A375 (cell line): Measurements from ENCODE around the gene PATL2. TPM values are rescaled to one million over a fixed set of nuclear protein-coding genes. Genes with fewer than 3 reads are reported as not detected.

Source experiments
- small RNA-seq: library from RNA; depleted of rRNA; stranded (forward); fragments of <200 nt; gene quantifications from one replicate; pipeline ENCODE3, GENCODE V24; 2014
- total RNA-seq: library from RNA; depleted of rRNA; stranded (reverse); fragments of >200 nt; shearing (Covaris generic); gene quantifications from 2 replicates; pipeline ENCODE4 v1.2.3, GENCODE V29; 2014; rRNA removed

The PATL2 gene
- total RNA-seq = 0.50 and 1.6 TPM in 2 replicates

DNA sequence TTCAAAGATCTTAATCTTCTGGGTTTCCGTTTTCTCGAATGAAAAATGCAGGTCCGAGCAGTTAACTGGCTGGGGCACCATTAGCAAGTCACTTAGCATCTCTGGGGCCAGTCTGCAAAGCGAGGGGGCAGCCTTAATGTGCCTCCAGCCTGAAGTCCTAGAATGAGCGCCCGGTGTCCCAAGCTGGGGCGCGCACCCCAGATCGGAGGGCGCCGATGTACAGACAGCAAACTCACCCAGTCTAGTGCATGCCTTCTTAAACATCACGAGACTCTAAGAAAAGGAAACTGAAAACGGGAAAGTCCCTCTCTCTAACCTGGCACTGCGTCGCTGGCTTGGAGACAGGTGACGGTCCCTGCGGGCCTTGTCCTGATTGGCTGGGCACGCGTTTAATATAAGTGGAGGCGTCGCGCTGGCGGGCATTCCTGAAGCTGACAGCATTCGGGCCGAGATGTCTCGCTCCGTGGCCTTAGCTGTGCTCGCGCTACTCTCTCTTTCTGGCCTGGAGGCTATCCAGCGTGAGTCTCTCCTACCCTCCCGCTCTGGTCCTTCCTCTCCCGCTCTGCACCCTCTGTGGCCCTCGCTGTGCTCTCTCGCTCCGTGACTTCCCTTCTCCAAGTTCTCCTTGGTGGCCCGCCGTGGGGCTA is at the start of gene PATL2, which contains the start of gene B2M:
Gene PATL2 (minus strand): TSS at position 228 of the 647 bp plus-strand sequence. CDS start 34,833 bp downstream, outside the sequence.
Gene B2M (plus strand): TSS at position 422 of the 647 bp plus-strand sequence. CDS start 30 bp downstream, at position 452.

DNA sequence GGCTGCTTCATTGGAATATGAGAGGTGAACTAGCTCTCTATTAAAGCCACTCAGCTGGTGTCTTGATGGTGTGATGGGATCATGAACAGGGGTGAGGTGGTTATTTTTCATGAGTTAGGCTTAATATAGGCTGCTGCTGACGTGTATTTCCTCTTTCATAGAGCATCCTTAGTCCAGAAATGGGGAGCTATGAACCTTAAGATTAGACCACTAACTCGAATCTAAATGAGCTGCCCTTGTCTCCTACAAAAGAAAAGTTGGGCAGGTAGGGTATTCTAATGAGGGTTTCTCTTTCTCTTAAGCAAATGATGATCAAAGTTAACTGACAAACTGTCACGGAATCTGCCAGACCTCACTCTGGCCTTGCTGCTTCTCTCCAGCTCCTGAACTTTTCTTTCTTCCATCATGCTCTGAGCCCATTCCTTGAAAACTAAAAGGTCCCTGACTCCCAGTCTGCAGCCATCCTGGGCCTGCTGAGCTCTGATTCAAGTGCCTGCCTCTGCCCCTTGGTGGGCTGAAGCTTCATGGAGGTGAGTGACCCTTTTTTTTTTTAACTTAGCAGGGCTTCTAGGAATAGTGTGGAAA is 25.1 kb upstream of the PATL2 start, which contains the start of gene TRIM69:
Gene TRIM69 (plus strand): TSS at position 348 of the 585 bp plus-strand sequence. CDS start 177 bp downstream, at position 525.

DNA sequence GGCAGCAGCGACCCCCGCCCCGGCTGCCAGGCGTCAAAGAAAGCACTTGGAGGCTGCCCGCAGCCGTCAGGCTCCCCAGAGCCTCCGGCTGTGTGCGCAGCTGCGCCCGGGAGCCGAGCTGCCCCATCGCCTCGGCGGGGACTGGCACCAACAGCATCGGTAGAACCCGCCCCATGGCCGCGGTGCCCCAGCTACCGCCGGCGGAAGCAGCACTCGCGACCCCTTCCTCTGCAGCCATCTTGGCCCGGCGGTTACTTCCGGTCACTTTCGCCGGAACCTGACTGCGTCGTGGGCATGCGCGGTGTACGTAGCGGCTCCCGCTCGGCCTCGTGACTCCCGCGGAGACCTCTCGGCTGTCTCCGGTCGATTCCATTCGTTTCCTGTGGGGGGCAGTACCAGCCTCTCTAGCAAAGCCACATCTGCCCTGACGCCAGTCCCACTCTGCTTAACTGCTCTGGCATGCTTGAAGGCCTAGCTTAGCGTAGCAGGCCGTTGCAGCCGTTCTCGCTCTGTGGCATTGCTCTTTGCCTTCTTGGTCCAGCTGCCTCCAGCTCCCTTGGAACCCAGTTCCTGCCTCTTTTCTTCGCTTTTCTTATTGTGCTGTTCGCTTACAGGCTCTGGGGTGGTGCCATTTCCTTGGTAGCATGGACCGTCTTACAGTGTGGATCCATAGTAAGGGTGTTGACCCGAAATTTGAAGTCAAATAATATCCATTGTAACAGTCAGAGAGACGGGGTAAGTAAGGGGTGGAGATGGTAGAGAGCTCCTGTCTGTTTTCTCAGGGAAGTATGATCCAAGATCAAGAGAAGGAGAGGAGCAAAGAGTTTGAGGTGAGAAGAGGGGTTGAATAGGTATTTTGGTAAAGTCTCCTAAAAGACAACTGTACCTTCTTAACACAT is 47.5 kb downstream of the PATL2 start, which contains the start of gene SPG11:
Gene SPG11 (minus strand): TSS at position 253 of the 899 bp plus-strand sequence. CDS start 15 bp downstream, at position 238.

Small RNA genes within 50 kb of the gene (small RNA-seq; reads per million reads assigned to genes)
- not detected for gene RF00019

Other genes with a start within 250 kb of the PATL2 start
- gene EIF3J, start 174.2 kb downstream of the PATL2 start, total RNA-seq = 65.3 and 67.4 TPM in 2 replicates
- 41.8 and 42.0 TPM in 2 replicates for gene SPG11, start 47.7 kb downstream of the PATL2 start, total RNA-seq
- 697 and 824 TPM in 2 replicates for gene B2M, start 194 bp upstream of the PATL2 start, total RNA-seq
- 4.9 and 9.3 TPM in 2 replicates for gene TRIM69, start 25.2 kb upstream of the PATL2 start, total RNA-seq
- gene TERB2, start 245.4 kb upstream of the PATL2 start, total RNA-seq = not detected in 2 replicates